GM13977 (cell line): Measurements from ENCODE around the gene ZNF740.
"Not testable (repeated sequence)": the region's sequence is repeated elsewhere in the genome, so short reads cannot be mapped to it uniquely, and the experiment has no call there.

Experiments used
- DNase-seq: peaks from one replicate; pipeline ENCODE4 v3.0.0; 2012; ENCODE audit warnings: low spot score
- in situ Hi-C: fragments of 300-500 bp; cut with MboI; formaldehyde crosslinking; loops from one replicate; pipeline ENCODE4 v1.12.0; 2022; ENCODE audit warnings: low sequenced_read_pairs, low pct_unique_long_range_greater_than_20kb, mixed read lengths, inconsistent platforms; ENCODE audit not compliant: unreplicated experiment
- TF ChIP-seq, protein P1 (sequence below): IDR thresholded peaks from 2 replicates; pipeline ENCODE4 v1.5.1; 2012; ENCODE audit warnings: mild to moderate bottlenecking, control low read depth; ENCODE audit not compliant: insufficient read depth; ENCODE audit errors: extremely low read depth, missing control alignments

ZNF740 gene

GRCh38 chr12:53199700-53200099 lies 19.2 kb downstream of the ZNF740 start:
- no peak for DNase-seq
- TF ChIP-seq, protein P1, sequence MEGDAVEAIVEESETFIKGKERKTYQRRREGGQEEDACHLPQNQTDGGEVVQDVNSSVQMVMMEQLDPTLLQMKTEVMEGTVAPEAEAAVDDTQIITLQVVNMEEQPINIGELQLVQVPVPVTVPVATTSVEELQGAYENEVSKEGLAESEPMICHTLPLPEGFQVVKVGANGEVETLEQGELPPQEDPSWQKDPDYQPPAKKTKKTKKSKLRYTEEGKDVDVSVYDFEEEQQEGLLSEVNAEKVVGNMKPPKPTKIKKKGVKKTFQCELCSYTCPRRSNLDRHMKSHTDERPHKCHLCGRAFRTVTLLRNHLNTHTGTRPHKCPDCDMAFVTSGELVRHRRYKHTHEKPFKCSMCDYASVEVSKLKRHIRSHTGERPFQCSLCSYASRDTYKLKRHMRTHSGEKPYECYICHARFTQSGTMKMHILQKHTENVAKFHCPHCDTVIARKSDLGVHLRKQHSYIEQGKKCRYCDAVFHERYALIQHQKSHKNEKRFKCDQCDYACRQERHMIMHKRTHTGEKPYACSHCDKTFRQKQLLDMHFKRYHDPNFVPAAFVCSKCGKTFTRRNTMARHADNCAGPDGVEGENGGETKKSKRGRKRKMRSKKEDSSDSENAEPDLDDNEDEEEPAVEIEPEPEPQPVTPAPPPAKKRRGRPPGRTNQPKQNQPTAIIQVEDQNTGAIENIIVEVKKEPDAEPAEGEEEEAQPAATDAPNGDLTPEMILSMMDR, result no peak
- in situ Hi-C loops, result no loop called here

- TF ChIP-seq, protein P1, result no peak
- no peak for DNase-seq
- in situ Hi-C loops, result no loop called here
Observed at GRCh38 chr12:53200107-53200457, 19.6 kb downstream of the ZNF740 start.

DNA sequence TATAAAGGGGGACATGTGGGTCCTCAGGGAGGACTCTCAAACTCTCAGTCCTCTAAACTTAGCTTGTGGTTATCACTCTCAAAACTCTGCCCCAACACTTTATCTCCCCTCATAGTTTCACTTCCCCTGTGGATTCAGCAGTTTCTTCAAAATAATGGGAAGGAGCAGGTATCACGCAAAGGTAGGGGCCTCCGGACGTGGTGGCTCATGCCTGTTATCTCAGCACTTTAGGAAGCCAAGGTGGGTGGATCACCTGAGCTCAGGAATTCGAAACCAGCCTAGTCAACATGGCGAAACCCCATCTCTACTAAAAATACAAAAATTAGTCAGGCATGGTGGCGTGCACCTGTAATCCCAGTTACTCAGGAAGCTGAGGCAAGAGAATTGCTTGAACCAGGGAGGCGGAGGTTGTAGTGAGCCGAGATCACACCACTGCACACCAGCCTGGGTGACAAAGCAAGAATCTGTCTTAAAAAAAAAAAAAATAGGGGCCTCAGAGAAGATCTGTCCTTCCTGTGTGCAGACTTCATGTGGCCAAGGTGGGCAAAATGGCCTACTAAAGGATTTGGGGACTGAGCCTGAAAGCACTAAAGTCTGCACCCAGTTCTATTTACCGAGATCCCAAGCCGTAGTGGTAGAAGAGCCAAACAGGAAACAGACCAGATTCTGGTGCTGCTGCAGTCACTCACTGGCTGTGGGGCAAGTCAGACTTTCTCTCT lies 20.1 kb downstream of the ZNF740 start:
- TF ChIP-seq, protein P1, result no peak
- in situ Hi-C loops, result no loop called here
- DNase-seq, result peak; percentile 71

- DNase-seq, result no peak
- in situ Hi-C loops, result no loop called here
- TF ChIP-seq, protein P1, result no peak
Observed at GRCh38 chr12:53201177-53201541, 20.6 kb downstream of the ZNF740 start.

DNA sequence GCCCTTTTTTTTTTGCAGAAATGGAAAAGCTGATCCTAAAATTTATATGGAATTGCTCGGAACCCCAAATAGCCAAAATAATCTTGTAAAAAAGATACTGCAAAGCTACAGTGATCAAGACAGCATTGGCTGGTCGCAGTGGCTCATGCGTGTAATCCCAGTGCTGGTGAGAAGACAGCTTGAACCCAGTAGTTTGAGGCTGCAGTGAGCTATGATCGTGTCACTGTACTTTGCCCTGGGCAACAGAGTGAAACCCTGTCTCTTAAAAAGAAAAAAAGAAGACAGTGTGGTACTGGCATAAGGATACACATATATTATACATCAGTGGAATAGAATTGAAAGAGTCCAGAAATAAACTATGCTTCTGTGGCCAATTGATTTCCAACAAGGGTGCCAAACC lies 21.1 kb downstream of the ZNF740 start:
- in situ Hi-C loops, result no loop called here
- no peak for DNase-seq
- TF ChIP-seq, protein P1, result no peak

DNA sequence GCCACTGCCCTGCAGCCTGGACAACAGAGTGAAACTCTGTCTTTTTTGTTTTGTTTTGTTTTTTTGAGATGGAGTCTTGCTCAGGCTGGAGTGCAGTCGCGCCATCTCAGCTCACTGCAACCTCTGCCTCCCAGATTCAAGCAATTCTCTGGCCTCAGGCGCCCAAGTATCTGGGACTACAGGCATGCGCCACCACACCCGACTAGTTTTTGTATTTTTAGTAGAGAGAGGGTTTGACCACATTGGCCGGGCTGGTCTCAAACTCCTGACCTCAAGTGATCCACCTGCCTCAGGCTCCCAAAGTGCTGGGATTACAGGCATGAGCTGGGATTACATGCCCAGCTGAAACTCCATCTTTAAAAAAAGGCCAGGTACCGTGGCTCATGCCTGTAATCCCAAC lies 21.8 kb downstream of the ZNF740 start:
- in situ Hi-C loops, DNase-seq: not testable (repeated sequence)

DNA sequence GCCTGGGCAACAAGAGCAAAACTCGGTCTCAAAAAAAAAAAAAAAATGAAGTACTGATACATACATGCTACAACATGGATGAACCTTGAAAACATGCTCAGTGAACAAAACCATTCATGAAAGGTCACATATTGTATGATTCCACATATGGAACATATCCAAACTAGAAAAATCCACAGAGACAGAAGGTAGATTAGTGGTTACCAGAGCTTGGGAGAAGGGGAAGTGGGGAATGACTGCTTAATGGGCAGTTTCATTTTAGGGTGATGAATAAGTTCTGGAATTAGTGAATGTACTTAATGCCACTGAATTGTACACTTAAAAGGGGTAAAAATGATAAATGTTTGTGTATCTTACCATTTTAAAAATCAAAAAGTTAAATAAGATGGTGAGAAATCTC lies 23.8 kb downstream of the ZNF740 start:
- in situ Hi-C loops, result no loop called here
- TF ChIP-seq, protein P1, result no peak
- no peak for DNase-seq
